Adipocyte (in vitro differentiated cells): Measurements from ENCODE around the gene ANKRD50.

ENCODE experiments used
- DNase-seq: peaks from one replicate; pipeline ENCODE4 v3.0.0-alpha.2; 2015; ENCODE audit warnings: low read depth
- H3K27me3 ChIP-seq: replicated peaks from 2 replicates; pipeline ENCODE4 v1.7.0; 2013; ENCODE audit warnings: mild to moderate bottlenecking, low read length, moderate library complexity; ENCODE audit not compliant: control insufficient read depth, insufficient read depth
- H3K36me3 ChIP-seq: 2 replicates; pipeline ENCODE4 v1.7.0; 2013; ENCODE audit warnings: low read length, mild to moderate bottlenecking, moderate library complexity; ENCODE audit not compliant: control insufficient read depth, insufficient read depth, severe bottlenecking
- H3K4me1 ChIP-seq: 2 replicates; pipeline ENCODE4 v1.7.0; 2013; ENCODE audit warnings: mild to moderate bottlenecking, low read length, moderate library complexity; ENCODE audit not compliant: control insufficient read depth, insufficient read depth
- H3K4me3 ChIP-seq: 2 replicates; pipeline ENCODE4 v1.7.0; 2013; ENCODE audit warnings: mild to moderate bottlenecking, low read length, moderate library complexity
- H3K9ac ChIP-seq: 2 replicates; pipeline ENCODE4 v1.7.0; 2013; ENCODE audit warnings: mild to moderate bottlenecking, low read length, moderate library complexity
- H3K9me3 ChIP-seq: 2 replicates; pipeline ENCODE4 v1.7.0; 2013; ENCODE audit warnings: mild to moderate bottlenecking, low read length, moderate library complexity; ENCODE audit not compliant: control insufficient read depth

ANKRD50 gene

DNA sequence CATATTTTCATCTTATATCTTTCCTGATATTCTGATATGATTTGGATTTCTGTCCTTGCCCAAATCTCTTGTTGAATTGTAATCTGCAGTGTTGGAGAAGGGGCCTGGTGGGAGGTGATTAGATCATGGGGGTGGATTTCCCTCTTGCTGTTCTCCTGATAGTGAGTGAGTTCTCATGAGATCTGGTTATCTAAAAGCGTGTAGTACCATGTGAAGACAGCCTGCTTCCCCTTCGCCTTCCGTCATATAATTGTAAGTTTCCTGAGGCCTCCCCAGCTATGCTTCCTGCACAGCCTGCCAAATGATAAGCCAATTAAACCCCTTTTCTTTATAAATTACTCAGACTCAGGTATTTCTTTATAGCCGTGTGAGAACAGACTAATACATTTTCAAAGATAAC, 77.2 kb downstream of the ANKRD50 start:
- H3K9ac ChIP-seq = no peak overlapping the region
- no peaks in the 10 kb centered on the region for H3K27me3 ChIP-seq
- peaks cover 11% of the 10 kb centered on the region for H3K4me1 ChIP-seq

DNA sequence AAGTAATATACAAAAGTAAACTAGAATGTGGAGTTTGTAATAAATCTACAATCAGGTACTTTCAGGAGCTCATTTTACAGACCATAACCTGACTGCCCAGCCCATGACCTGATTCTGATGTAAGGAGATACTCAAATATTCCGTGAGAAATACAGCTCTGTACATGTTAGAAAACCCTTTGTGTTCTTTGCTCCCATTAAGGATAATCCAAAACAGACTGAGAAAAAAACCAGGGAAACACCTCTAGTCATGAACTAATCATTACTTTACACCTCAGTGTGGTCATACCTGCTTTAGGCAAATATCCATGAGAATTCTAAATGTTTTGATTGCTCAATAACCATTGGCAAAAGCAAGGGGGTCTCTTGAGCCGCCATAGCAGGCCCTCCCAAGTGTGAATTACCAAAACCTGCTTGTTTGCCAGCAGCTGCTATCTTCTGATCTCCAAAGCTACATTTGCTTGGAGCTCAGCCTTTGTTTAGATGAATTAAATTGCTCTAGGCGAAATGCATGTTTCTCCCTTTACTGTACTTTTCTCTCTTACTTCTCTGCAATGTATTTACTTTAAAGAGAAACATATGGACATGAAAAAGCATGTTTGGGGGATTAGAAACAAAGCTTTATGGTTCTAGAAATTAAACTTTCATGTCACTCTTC, 79.1 kb downstream of the ANKRD50 start:
- peaks cover 15% of the 10 kb centered on the region for H3K36me3 ChIP-seq
- H3K4me3 ChIP-seq = no peak overlapping the region
- H3K9ac ChIP-seq = no peak overlapping the region
- DNase-seq = peak; percentile 69
- no peaks in the 10 kb centered on the region for H3K9me3 ChIP-seq
- H3K4me1 ChIP-seq = peaks cover 11% of the 10 kb centered on the region
- no peaks in the 10 kb centered on the region for H3K27me3 ChIP-seq

More for the DNA sequence above, 77.2 kb downstream of the ANKRD50 start:
- Histone ChIP-seq H3K4me3 (no peak overlapping the region), H3K9me3 (no peaks in the 10 kb centered on the region), H3K36me3 (peaks cover 15% of the 10 kb centered on the region)
- DNase-seq = no peak

GRCh38 chr4:124632439-124632838, 80.1 kb downstream of the ANKRD50 start:
- H3K36me3 ChIP-seq = peaks cover 12% of the 10 kb centered on the region
- peak; percentile 29 for DNase-seq
- peaks cover 11% of the 10 kb centered on the region for H3K4me1 ChIP-seq
- H3K27me3 ChIP-seq = no peaks in the 10 kb centered on the region
- H3K4me3 ChIP-seq = no peak overlapping the region
- no peaks in the 10 kb centered on the region for H3K9me3 ChIP-seq
- no peak overlapping the region for H3K9ac ChIP-seq

DNA sequence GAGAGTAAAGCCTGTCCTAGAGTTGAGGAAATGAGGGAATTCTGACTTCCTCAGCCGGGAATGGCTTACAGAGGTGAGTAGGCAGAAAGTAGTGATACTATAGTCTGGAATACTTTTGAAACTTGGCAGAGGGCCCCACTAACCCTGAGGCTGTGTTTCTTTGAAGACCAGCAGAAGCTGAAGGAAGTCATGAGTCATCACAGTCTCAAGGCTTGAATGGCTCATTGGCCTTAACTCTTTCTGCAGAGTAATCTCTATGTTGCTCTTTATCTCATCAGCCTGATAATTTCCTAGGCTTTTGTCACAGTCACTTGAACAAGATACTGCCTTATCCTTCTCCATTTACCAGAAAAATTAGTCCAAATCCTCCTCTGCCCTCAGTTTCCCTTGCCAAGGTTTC, 80.8 kb downstream of the ANKRD50 start:
- no peaks in the 10 kb centered on the region for H3K27me3 ChIP-seq
- H3K9ac ChIP-seq = no peak overlapping the region
- H3K4me1 ChIP-seq = peaks cover 11% of the 10 kb centered on the region
- peaks cover 14% of the 10 kb centered on the region for H3K36me3 ChIP-seq
- no peaks in the 10 kb centered on the region for H3K9me3 ChIP-seq
- H3K4me3 ChIP-seq = no peak overlapping the region
- DNase-seq = peak; percentile 96

- Histone ChIP-seq H3K9me3 (no peaks in the 10 kb centered on the region), H3K4me1 (peaks cover 11% of the 10 kb centered on the region), H3K4me3 (no peak overlapping the region), H3K9ac (no peak overlapping the region), H3K27me3 (no peaks in the 10 kb centered on the region), H3K36me3 (peaks cover 24% of the 10 kb centered on the region)
- no peak for DNase-seq
Observed at GRCh38 chr4:124629681-124630080, 82.9 kb downstream of the ANKRD50 start.
